ENCODE data around the gene EML4.

EML4 gene

DNA sequence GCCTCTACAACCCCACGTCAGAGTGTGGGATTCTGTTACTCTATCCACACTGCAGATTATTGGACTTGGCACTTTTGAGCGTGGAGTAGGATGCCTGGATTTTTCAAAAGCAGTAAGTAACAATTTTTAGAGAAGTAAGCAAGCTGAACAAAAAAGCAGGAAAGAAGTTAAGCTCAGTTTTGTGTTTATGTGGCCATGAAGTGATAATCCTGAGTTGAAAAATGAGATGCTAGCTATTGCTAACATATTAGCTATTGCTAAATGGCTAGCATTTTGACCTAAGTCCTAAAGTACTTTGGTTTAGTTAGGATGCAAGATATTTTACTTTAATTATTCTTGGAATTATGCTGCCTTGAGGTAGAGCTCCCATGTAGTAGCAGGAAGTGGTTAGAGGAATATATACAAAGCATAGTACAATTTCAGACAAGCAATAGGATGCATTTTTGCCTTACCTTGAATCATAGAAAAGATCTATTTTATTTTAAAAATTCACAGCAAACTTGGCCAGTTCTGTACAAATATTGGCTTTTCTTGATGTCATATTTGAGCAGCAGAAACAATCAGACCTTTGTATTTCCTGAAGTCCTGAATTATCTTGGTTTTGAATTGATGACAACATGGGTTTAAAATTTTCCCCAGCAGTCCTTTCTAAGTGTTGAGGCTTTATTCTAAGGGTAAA is 117.3 kb downstream of the EML4 start:
- POLR2A ChIA-PET = no interaction called here
- TF ChIP-seq CTCF (IDR thresholded peaks at IDR 0.05; ENCODE audit: control extremely low read depth, extremely low read depth, low read depth, missing control alignments) = no peak
- DNase-seq (ENCODE audit: extremely low spot score) = no peak
- CTCF ChIA-PET = interaction anchor here (1.3 kb wide), 1 partner anchor 65 kb away, joined by 3 read pairs; no protein-coding TSS in a partner anchor

DNA sequence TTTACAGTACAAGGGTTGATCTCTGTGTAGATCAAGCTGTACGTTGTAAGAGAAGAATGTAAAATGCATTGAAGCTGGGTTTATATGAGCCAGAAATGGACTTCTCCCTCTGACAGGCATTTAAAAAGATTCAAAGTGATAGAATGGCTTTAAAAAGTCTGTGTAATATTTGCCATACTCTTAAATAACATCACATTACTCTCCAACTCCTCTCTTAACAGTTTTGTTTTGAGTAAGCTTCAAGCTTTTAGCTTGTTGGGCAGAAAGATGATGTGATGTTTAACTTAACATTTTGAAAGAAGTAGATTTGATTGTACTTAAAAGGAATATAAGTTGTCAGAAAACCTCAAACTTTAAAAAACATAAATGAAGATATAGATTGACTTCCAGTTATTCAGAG is 119.7 kb downstream of the EML4 start:
- POLR2A ChIA-PET = no interaction called here
- CTCF ChIA-PET = interaction anchor here (1.2 to 1.3 kb wide), 2 partner anchors 20 to 194 kb away, joined by 3 read pairs; no protein-coding TSS in a partner anchor
- DNase-seq (ENCODE audit: extremely low spot score) = no peak
- no peak for TF ChIP-seq CTCF (IDR thresholded peaks at IDR 0.05; ENCODE audit: control extremely low read depth, extremely low read depth, low read depth, missing control alignments)

DNA sequence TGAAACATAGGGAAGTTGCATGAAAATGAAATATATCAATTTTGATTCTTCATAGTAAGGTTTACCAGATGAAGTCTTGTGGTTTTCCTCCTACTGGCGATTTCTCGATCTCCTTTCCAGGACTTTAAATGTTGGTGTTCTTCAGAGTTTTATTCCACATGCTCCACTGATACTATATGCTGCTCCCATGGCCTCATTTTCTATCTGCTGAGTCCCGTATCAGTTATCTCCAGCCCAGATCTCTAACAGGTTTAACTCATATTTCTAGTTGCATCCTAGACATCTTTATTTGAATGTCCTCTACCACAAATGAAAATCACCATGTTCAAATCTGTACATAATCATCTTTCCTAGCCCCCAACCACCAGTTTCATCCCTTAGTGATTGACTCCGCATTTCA is 120.1 kb downstream of the EML4 start:
- TF ChIP-seq CTCF (IDR thresholded peaks at IDR 0.05; ENCODE audit: control extremely low read depth, extremely low read depth, low read depth, missing control alignments) = no peak
- ChIA-PET POLR2A (no interaction called here), CTCF (interaction anchor here (1.2 kb wide), 1 partner anchor 194 kb away, joined by 3 read pairs; no protein-coding TSS in a partner anchor)
- no peak for DNase-seq (ENCODE audit: extremely low spot score)

- DNase-seq (ENCODE audit: extremely low spot score) = no peak
- no peak for TF ChIP-seq CTCF (IDR thresholded peaks at IDR 0.05; ENCODE audit: control extremely low read depth, extremely low read depth, low read depth, missing control alignments)
- ChIA-PET POLR2A (no interaction called here), CTCF (interaction anchor here (1.2 kb wide), 1 partner anchor 195 kb away, joined by 3 read pairs; no protein-coding TSS in a partner anchor)
These were observed 120.9 kb downstream of the EML4 start for GRCh38 chr2:42290005-42290404.

DNA sequence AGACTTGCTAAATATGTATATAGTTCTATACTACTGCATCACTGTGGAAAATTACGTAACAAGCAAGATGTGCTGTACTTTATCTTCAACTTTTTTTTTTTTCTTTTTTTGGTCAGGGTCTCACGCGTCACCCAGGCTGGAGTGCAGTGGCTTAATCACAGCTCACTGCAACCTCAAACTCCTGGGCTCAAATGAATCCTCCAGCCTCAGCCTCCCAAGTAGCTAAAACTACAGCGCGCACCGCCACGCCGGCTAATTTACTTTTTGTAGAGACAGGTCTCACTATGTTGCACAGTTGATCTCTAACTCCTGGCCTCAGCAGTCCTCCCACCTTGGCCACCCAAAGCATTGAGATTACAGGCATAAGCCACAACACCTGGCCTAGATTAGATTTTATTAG is 123.9 kb downstream of the EML4 start:
- ChIA-PET CTCF (no interaction called here), POLR2A (no interaction called here)
- TF ChIP-seq CTCF (IDR thresholded peaks at IDR 0.05; ENCODE audit: control extremely low read depth, extremely low read depth, low read depth, missing control alignments) = no peak
- no peak for DNase-seq (ENCODE audit: extremely low spot score)

GRCh38 chr2:42296226-42296625 is 127.1 kb downstream of the EML4 start:
- peak; percentile 27 for DNase-seq (ENCODE audit: extremely low spot score)
- POLR2A ChIA-PET = interaction anchor here (0.6 kb wide), 1 partner anchor 80 kb away, joined by 16 read pairs; no protein-coding TSS in a partner anchor
- CTCF ChIA-PET = interaction anchor here (1.6 to 1.9 kb wide), 2 partner anchors 13 to 30 kb away, joined by 4 read pairs; no protein-coding TSS in a partner anchor
- no peak for TF ChIP-seq CTCF (IDR thresholded peaks at IDR 0.05; ENCODE audit: control extremely low read depth, extremely low read depth, low read depth, missing control alignments)

All from GM10248 (cell line).